ENCODE measurements around the gene SLC4A4.
"Not testable (repeated sequence)": the region's sequence is repeated elsewhere in the genome, so short reads cannot be mapped to it uniquely, and the experiment has no call there.

SLC4A4 gene

DNA sequence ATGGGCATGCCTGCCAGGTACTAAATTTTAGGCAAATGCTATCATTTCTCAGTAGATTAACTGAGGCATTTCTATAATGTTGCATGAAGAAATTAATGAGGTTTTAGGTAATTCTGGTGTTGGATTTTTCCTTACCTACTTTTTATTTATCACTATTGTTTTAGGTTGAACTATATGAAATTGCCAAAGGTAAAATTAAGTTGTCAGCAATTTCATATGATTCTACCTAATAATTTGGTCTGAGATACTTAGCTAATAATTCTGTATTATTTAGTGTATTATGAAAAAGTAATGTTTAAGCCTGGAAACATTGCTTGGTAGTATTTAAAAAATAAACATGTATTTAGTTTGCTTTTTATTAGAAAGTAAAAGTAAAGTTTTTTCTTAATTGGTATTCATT lies 22.7 kb downstream of the SLC4A4 start:
- no peak for DNase-seq

DNA sequence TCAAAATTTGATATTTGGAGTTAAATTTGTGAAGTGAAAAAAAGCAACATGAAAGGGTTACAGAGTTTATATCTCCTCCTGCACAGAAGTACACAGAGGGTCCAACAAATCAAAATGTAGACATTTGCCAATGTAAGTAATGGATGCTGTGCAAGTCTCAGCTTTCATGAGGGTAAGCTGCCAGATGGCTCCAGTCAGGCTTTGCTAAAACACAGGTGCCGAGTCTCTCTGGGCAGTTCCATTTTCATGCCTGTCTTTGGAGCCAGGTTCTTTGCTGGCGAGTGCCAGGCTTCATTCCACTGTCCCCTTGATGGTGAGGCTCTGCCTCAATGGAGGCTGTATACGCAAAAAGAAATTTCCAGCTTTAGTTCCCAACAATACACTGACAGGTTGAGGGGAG lies 27.9 kb downstream of the SLC4A4 start:
- no peak for DNase-seq

DNA sequence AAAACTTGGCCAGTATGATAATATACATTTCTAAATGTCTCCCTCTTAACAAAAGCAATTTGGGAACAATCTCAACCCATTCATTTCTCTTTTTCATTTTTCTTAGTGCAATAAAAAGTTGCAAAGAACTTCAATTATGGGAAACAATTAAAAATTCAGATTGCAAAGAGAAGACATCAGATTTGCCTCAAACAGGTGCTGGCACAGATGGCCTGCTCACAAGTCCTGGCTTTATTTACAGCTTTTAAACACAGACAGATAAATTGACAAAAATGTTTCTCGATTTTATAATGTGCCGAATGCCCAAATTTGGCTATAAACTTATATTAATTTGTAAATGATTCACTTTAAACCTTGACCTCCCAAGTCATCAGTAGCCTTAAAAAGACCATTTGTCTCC lies 28.7 kb downstream of the SLC4A4 start:
- DNase-seq: no peak

DNA sequence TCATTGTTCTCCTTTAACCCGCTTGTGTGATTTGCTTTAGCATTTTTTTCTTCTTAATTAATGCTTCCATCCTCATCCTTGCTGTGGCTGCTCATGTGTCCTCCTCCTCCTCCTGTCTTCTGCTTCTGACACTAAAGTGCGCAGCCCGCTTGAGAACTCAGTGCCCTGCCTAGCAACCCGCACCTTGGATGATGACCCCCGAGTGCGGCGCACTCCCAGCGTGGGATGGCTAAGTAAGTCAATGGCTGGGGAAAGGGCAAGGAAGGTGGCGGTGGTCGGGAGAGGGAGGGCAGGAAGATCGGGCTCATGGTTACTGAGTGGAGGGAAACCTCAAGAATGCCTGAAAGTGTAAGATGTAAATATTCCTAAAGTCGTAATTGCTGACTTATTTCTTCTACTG lies 30.1 kb downstream of the SLC4A4 start:
- no peak for DNase-seq

DNA sequence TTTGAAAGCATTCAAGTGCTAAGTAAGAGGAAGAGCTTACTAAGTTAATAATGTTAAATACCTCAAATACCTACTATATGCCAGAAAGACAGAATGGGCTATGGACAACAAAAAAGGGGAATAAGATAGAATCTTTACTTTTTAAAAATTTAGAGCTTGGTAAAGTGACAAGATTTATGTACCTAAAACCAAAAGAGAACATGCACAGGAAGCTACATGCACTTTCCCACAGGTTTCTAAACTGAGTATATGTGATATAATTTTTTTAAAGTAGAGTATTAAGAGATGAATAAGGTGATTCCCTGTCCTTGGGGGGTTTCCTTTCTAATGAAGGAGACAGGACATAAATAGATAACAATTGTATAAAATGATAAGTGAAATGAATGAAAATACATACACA lies 30.7 kb downstream of the SLC4A4 start:
- no peak for DNase-seq

DNA sequence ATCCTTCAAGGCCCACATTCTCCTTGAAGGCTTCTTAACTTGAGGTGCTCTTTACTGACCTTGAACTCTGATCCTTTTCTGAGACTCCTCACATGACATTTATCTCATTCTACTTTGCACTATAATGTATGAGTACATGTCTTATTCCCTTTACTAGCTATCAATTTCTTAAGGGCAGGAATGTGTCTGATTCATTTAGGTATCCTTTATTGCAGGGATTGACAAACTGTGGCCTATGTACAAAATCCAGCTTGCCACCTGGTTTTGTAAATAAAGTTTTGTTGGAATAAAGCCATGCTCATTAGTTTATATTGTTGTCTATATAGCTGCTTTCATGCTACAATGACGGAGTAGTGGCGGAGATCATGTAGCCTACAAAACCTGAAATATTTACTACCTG lies 36.7 kb downstream of the SLC4A4 start:
- DNase-seq: no peak

DNA sequence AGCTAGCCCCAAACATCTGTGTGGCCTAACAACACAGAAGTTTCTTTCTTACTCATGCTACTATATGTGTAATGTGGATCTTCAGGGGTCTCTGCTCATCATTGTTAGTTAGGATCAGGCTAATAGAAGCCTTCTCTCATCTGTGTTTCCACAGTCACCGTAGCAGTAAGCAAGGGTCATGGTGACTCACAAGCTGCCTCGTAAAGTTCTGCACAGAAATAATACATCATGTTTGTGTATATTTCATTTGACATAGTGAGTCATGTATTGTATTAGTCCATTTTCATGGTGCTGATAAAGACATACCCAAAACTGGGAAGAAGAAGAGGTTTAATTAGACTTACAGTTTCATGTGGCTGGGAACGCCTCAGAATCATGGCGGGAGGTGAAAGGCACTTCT lies 38.7 kb downstream of the SLC4A4 start:
- DNase-seq: no peak

DNA sequence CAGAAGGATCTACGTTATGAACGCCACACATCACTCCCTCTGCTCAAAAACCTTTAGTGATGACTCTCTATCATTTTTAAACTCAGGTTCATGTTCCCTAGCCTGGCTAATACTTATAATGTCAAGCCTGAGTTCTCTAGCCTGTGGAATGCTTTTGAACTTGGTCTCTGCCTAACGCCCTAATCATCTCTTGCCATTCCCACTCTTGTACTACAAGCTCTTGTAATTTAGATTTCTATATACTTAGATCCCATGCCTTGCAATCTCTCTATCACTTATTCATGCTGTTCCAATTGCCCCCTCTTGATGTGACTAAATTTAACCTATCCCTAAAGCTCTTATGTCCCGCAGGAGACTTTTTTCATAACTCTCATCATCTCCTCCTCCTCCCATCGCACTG lies 40.3 kb downstream of the SLC4A4 start:
- DNase-seq: no peak

DNA sequence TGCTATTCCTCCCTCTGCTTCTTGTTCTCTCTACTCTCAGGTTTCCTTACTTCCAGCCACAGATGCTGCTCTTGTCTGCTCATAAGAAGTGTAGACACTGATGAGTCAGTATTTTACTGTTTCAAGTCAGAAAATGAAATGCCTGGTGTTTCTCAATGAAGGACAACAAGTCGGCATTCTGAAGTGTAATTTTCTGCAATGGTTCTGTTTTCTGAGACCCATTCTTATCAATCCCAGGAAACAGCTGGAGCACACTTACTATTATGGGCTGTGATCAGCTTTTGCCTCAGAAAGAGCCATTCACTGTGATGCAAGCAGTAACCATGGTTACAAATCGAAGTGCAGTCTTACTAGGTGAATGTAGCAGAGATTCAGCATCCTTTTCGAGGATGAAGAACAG lies 42.0 kb downstream of the SLC4A4 start:
- no peak for DNase-seq

DNA sequence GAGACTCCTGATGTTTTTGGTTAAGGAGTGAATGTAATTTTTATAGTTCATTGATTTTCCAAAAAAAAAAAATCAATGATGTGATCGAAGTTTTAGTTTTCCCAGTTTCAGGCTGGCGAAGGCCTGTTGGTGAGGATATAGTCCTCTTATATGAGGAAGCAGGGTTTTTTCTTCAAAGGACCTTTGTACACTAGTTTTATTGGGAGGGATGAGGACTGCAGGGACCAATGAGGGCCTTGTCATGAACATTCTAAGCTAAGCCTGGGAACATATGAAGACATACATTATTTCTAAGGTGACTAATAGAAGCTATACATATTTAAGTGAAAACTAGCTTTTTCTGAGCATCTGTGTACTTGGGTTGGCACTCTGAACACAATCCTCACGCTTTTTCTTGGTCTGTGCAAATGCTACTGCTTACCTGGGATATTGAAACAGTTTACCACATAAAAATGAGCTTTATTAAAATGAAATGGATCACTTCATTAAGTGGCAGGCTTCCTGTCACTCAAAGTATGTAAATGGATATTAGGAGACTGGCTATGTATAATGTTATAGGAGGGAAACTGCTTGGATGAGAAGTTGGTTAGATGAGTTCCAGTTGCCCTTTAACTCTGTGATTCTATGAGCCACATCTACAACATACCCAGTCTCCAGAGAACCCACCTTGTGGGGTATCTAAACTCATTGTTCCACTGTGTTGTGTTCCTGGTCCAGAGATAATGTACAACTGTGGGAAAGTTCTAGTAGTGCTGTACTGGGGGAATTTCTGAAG lies 43.5 kb downstream of the SLC4A4 start:
- no peak for DNase-seq

DNA sequence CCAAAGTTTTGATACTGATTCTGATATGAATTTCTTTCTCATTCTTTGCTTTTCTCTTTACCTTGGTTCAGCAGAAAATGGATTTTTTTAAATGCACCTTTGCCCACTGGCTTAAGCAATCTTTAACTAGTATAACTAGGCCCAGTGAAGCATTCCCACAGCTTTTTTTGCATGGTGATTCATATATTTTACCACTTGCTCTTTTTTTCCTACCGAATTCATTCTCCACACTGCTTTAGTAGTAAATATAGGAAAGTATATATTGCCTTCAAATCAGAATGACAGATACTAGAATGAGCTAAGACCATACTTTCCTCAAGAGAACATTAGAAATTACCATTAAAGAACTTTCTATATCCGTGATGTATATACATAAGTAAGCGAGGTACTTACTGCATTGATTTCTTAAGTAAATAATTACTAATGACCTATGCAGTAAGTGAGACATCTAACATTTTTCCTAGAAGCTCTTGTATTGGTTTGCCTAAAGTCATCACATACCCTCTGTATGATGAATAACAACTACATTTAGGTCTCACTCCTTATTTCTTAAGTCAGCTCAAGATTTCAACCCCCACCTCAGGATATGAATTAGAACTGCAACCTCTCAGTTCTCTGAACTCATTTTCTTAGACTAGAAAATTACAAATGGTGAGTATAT lies 44.2 kb downstream of the SLC4A4 start:
- DNase-seq: no peak

DNA sequence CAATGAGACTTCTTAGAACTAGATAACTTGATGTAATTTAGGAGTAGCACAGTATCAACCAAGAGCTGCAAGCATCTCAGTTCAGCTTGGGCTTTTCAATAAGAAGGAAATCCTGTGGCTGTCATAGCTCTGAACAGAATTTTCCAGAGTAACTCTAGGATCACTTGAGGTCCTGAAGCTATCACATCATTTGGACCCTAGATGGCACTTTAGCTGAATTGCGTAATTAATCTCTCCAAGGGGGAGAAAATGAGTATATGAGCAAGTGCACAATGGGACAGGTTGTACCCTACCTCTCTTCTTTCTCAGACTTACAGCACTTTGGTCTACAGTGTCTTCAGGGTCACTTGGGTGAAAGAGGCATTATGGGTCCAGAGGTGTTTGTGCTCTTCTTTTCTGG lies 45.2 kb downstream of the SLC4A4 start:
- DNase-seq: no peak

DNA sequence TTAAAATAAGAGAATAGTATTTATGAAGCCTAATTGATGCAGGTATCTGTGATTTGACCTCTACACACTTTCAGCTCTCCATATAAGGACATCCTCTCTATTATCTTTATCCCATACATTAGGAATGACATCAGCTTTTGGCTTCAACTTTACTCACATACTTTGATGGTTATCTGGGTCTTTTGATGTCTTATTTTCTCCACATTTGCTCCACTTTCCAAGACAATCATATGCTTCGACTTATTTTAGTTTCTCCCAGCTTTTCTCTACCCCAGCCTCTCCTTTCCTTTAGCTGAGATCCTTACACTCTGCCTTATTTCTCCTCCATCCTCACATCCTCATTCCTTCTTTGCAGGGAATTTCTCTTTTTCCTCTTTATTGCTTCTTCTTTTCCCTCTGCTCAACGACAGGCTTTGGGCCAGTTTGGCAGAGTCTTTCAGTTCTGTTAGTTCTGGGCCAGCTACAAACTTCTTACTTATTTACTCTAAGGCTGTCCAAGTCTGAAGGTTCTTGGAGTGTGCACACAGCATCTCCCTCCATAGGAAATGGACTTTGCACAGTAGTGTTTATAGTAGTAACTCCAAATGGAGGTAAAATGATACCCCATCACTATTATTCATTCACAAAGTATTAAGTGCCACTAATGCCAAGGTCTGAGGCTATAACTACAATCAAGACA lies 50.5 kb downstream of the SLC4A4 start:
- no peak for DNase-seq

DNA sequence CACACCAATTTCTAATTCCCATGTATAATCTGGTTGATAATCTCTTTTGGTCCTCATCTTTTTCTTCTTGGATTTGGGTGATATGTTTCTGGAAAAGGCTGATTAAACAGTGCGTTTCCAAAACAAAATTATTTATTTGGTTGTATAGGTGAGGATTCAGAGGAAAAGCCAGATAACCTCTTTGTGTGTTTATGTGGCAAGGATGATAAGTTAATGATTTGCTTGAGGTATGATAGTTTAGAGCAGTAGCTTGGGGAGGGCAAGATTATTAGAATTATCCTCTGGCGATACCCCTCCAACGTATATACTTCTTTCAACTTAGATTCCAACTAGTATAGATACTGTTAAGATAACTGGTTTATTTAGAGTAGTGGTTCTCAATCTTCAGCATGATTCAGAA lies 53.3 kb downstream of the SLC4A4 start:
- DNase-seq: no peak

DNA sequence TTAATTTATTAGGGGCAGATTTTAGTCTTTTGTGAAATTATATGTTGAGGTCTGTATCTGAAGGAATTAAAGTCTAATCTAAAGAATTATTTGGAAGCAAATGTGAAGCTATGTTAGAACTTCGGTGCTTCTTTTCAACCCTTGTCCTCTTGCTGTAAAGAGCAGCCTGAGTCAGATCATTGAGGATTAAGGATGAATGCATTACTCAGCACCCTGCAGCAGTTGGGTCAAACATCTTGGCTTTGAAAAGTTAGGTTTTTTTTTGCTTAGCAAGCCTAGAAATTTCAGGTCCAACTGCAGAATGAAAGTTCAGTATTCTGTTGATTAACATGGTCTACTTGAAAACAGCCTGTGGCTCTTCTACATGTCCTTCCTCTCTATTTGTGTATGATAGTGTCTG lies 57.6 kb downstream of the SLC4A4 start:
- no peak for DNase-seq

DNA sequence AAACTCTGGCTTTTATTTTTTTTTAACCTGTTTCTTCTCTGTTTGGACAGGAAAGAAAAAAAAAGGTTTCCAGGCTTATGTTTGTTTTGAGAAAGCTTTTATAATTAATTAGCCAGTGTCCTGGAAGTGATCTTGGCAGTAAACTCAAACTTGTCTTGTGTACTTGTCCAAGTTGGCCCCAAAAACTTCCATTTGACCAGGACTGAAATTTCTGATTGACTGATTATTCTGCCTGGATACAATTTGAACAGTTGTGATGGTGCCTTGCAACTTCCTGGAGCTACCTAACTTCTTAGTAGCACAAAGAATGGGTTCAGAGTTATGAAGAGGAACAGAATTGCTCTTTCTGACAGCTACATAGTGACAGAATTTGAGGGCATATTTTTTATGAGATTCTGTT lies 62.0 kb downstream of the SLC4A4 start:
- no peak for DNase-seq

DNA sequence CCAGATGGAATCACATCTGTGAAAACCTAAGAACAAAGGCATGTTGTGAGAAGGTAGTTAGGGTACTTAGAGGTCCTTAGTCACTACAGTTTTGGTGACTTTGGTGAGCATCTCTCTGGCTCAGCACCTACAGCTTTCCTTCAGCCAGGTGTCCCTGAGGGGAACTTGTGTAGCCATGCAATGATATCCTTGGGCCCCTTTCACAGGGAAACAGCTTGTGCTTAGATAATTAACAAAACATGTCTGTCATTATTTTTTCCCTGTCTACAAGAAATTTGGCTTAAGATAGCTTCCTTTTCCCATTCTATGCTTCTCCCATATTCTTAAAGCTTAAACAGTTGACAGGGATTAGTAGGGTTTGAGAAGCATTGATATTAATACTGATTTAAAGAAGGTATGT lies 63.8 kb downstream of the SLC4A4 start:
- DNase-seq: no peak

DNA sequence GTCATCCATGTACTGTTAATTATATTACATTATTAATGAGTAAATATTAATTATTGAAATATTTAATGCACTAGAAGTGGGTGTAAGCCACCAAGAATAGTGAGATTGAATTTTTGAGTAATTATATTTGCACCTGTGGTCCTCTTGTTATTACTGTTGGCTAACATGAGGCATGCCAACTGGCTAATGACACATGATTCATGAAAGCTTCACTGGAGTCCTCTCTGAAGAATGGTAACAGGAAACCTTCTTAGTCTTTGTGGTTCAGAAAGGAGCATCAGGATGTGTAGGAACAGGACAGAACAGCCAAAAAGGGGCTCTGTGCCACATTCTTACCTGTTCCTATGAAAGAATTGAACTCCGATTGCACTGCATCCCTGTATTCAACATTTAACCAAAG lies 65.2 kb downstream of the SLC4A4 start:
- DNase-seq: no peak

DNA sequence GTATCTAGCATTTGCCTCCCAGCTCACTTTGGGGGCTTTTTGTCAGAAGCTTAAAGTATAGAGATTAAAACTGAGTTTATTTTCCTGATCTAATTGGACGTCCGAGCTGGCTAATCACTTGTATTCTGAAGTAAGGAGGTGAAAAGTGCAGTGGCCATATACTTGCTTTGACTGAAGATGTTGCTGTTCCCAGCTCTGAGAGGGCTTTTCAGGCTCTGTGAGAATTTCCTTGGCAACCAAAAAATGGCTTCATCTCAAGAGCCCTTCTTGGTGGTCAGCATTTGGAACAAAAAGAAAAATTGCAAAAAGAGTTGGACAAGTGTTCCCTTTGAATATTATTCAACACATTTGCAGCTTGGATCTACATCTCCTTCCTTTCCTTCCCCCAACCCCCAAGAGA lies 67.0 kb downstream of the SLC4A4 start:
- no peak for DNase-seq

DNA sequence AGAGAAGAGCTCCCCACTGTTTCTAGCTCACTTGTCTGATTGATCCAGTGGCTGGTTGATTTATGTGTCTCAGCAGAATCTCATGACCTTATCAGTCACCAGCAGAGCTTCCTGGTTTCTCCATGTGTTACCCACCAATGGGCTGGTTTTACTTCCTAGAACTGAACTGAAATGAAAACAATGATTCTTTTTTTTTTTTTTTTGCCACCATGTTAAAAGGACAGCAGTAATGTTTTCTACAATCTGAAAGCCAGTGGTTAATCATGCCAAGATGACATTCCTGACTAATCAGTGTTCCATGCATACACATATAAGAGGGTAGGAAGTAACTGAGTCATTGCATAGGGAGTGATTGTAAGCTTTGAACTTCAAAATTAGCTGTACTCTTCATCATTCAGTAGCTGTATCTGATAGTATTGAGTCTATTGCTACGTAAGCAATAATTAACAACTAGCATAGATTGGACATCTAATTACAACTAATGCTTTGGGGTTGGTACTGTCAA lies 67.7 kb downstream of the SLC4A4 start:
- no peak for DNase-seq

DNA sequence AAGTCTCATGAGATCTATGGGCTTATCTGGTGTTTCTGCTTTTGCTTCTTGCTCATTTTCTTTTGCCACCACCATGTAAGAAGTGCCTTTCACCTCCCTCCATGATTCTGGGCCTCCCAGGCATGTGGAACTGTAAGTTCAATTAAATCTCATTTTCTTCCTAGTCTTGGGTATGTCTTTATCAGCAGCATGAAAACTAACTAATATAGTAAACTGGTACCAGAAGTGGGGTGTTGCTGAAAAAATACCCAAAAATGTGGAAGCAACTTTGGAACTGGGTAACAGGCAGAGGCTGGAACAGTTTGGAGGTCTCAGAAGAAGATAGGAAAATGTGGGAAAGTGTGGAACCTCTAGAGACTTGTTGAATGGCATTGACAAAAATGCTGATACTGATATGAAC lies 70.1 kb downstream of the SLC4A4 start:
- not testable (repeated sequence) for DNase-seq

DNA sequence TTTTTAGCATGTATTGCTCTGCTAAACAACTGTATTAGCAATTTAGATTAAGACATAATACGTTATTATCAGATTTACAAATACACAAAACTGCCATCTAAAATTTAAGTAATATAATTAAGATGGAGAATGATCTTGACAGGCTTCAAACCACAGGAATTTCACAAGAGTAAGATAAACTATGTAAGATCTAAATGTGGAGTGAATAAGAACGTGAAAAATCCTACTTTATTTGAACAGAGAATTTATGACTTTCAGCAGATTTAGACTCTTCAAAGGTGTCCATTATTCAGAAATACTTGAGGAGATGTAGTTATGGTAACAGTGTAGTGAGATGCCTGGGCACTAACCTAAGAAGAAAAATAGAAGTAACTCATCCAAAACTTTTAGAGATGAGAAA lies 73.2 kb downstream of the SLC4A4 start:
- DNase-seq: no peak

DNA sequence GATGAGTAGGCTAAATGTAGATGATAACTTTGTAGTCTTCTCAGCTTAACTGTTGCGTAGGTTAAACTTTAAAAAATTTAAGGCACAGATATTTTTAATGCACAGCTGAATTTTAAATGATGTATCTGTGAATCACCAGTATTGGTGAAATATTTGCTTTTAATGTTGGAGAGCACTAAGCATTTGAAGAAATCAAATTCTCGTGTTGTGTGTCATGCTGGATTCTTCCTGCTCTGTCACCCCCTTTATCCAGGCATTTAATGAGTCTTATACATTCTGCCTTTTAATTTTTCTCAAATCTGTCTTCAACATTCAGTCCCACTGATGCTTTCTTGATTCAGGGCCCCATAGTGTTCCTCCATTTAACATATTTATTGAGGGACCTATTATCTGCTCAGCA lies 76.7 kb downstream of the SLC4A4 start:
- no peak for DNase-seq

DNA sequence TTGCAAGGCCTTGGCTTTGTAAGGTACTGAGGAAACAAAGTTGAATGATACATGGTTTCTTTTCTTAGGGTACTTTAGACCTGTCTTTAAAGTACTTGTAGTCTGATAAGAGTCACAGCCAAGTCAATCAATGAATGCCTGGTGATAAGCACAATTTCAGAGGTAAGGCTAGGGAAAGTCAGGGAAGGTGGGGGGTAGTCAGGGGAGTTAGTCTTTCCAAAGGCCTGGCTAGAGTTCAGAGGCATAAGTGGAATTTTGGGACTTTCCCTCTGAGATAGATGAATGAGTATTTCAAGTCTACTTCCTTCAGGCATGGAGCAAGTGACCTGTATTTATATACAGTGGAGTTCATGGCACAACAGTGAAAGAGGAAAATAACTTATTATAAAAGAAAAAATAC lies 78.3 kb downstream of the SLC4A4 start:
- no peak for DNase-seq
